Liver (tissue), 9 donors: ENCODE results near the gene LDLRAD3. TPM values are rescaled to one million over a fixed set of nuclear protein-coding genes. Genes with fewer than 3 reads are reported as not detected.

Experiments used
- DNase-seq: peaks from one replicate; pipeline ENCODE4 v3.0.0-alpha.2; 2017; ENCODE audit warnings: low spot score
- H3K27ac ChIP-seq, 2 donors: one replicate each; pipeline ENCODE4 v1.7.0; 2013; ENCODE audit warnings: inconsistent platforms in 2 of 2, low read length in 2 of 2, control low read depth in 1 of 2, low read depth in 1 of 2, mild to moderate bottlenecking in 1 of 2
- H3K27me3 ChIP-seq, 4 donors: one replicate each; pipeline versions ENCODE4 v1.6.1 to v1.7.0; 2013; ENCODE audit warnings: low read length in 3 of 4, inconsistent platforms in 1 of 4, mild to moderate bottlenecking in 1 of 4, moderate library complexity in 1 of 4; ENCODE audit not compliant: control insufficient read depth in 4 of 4, insufficient read depth in 4 of 4
- H3K36me3 ChIP-seq, 4 donors: one replicate each; pipeline versions ENCODE4 v1.6.1 to v1.7.0; 2013; ENCODE audit warnings: low read length in 3 of 4, mild to moderate bottlenecking in 3 of 4, low read depth in 1 of 4, moderate library complexity in 1 of 4; ENCODE audit not compliant: control insufficient read depth in 4 of 4, insufficient read depth in 3 of 4
- H3K4me1 ChIP-seq, 4 donors: one replicate each; pipeline versions ENCODE4 v1.6.1 to v1.7.0; 2013; ENCODE audit warnings: low read length in 3 of 4, mild to moderate bottlenecking in 3 of 4, moderate library complexity in 1 of 4; ENCODE audit not compliant: control insufficient read depth in 4 of 4, insufficient read depth in 4 of 4
- H3K4me3 ChIP-seq, 3 donors: one replicate each; pipeline versions ENCODE4 v1.6.1 to v1.7.0; 2013; ENCODE audit warnings: low read length in 3 of 3, control low read depth in 1 of 3, low read depth in 1 of 3, mild to moderate bottlenecking in 1 of 3
- H3K9ac ChIP-seq, 2 donors: one replicate each; pipeline ENCODE4 v1.7.0; 2013; ENCODE audit warnings: low read length in 2 of 2, mild to moderate bottlenecking in 2 of 2, moderate library complexity in 2 of 2, control low read depth in 1 of 2, low read depth in 1 of 2
- H3K9me3 ChIP-seq, 4 donors: one replicate each; pipeline versions ENCODE4 v1.6.1 to v1.7.0; 2013; ENCODE audit warnings: low read length in 3 of 4; ENCODE audit not compliant: control insufficient read depth in 4 of 4
- EGR1 ChIP-seq, 2 donors: IDR thresholded peaks; 2 replicates each; pipeline ENCODE4 v1.6.1; 2016 to 2018; ENCODE audit warnings: antibody characterized with exemption in 2 of 2, low read depth in 2 of 2
- FOXA1 ChIP-seq: IDR thresholded peaks from 2 replicates; pipeline ENCODE4 v1.6.1; 2016; ENCODE audit warnings: antibody characterized with exemption
- FOXA2 ChIP-seq: IDR thresholded peaks from 2 replicates; pipeline ENCODE4 v1.6.1; 2016; ENCODE audit warnings: antibody characterized with exemption
- GABPA ChIP-seq, 2 donors: IDR thresholded peaks in 1 of 2; conservative IDR thresholded peaks in 1 of 2; 2 replicates each; pipeline ENCODE4 v1.6.1; 2016; ENCODE audit warnings: antibody characterized with exemption in 2 of 2, mild to moderate bottlenecking in 1 of 2, moderate library complexity in 1 of 2
- HNF4A ChIP-seq, 2 donors: conservative IDR thresholded peaks; 2 replicates each; pipeline ENCODE4 v1.6.1; 2016; ENCODE audit warnings: antibody characterized with exemption in 2 of 2, mild to moderate bottlenecking in 2 of 2
- HNF4G ChIP-seq: IDR thresholded peaks from 2 replicates; pipeline ENCODE4 v1.6.1; 2016; ENCODE audit warnings: antibody characterized with exemption
- JUND ChIP-seq, 2 donors: IDR thresholded peaks; 2 replicates each; pipeline ENCODE4 v1.6.1; 2016; ENCODE audit warnings: antibody characterized with exemption in 2 of 2
- RAD21 ChIP-seq, 2 donors: IDR thresholded peaks; 2 replicates each; pipeline ENCODE4 v1.6.1; 2016; ENCODE audit warnings: antibody characterized with exemption in 2 of 2, mild to moderate bottlenecking in 2 of 2
- RXRA ChIP-seq, 2 donors: IDR thresholded peaks; 2 replicates each; pipeline ENCODE4 v1.6.1; 2017 to 2018; ENCODE audit warnings: antibody characterized with exemption in 2 of 2, mild to moderate bottlenecking in 1 of 2
- SP1 ChIP-seq: IDR thresholded peaks from 2 replicates; pipeline ENCODE4 v1.6.1; 2018; ENCODE audit warnings: antibody characterized with exemption, mild to moderate bottlenecking
- TAF1 ChIP-seq: conservative IDR thresholded peaks from 2 replicates; pipeline ENCODE4 v1.6.1; 2016; ENCODE audit warnings: antibody characterized with exemption, mild to moderate bottlenecking
- YY1 ChIP-seq: IDR thresholded peaks from 2 replicates; pipeline ENCODE4 v1.6.1; 2016; ENCODE audit warnings: antibody characterized with exemption, mild to moderate bottlenecking
- WGBS: extraction: QIAGEN DNeasy Blood & Tissue Kit; methylation state at CpG from one replicate; pipeline ENCODE4 v1.1.7; 2013; 5-methylcytosine and 5-hydroxymethylcytosine counted together
- polyA plus RNA-seq, 2 donors: library from polyadenylated mRNA; stranded (reverse) in 1 of 2; unstranded in 1 of 2; fragments of 200-250 nt in 1 of 2; fragments of >200 nt in 1 of 2; fragmentation: Nextera tagmentation in 1 of 2; extraction: Ambion mirVana in 1 of 2; gene quantifications; one replicate each; pipeline versions ENCODE4 v1.2.1 to v1.2.3, GENCODE V29; 2013 to 2015
- total RNA-seq, 2 donors: library from RNA; depleted of rRNA; stranded (reverse); fragments of >200 nt; gene quantifications; one replicate each; pipeline ENCODE4 v1.2.3, GENCODE V29; 2014
- TF ChIP-seq, protein P1 (sequence below): IDR thresholded peaks from 2 replicates; pipeline ENCODE4 v1.6.1; 2016; ENCODE audit warnings: antibody characterized with exemption
- TF ChIP-seq, protein P2 (sequence below): IDR thresholded peaks from 2 replicates; pipeline ENCODE4 v1.6.1; 2016; ENCODE audit warnings: antibody characterized with exemption
- TF ChIP-seq, protein P3 (sequence below): IDR thresholded peaks from 2 replicates; pipeline ENCODE4 v1.6.1; 2016; ENCODE audit warnings: antibody characterized with exemption
- TF ChIP-seq, protein P4 (sequence below): IDR thresholded peaks from 2 replicates; pipeline ENCODE4 v1.6.1; 2016; ENCODE audit warnings: antibody characterized with exemption, mild to moderate bottlenecking
- donor health status: healthy.
- donor health status: healthy.
- donor health status: healthy.
- donor health status: healthy.
- donor health status: healthy.

LDLRAD3 gene
- total and polyA plus RNA-seq, 4 donors = 0.75 to 1.3 (median 0.93) TPM

DNA sequence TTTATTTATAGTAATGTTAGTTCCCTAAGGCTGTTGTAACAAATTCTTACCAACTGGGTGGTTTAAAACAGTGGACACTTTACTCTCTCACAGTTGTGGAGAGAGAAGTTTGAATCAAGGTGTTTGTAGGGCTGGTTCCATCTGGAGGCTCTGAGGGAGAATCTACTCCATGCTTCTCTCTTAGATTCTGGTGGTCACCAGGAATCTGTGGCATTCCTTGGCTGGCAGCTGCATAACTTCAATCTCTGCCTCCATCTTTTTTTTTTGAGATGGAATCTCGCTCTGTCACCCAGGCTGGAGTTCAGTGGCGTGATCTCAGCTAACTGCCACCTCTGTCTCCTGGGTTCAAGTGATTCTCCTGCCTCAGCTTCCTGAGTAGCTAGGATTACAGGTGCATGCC, 46.3 kb downstream of the LDLRAD3 start:
- no peak for DNase-seq
- no peak overlapping the region for H3K27ac ChIP-seq
- H3K9ac ChIP-seq = no peak overlapping the region
- 93% methylated on average over 2 of the region's 2 CpGs for WGBS
- H3K4me3 ChIP-seq = no peak overlapping the region
- H3K36me3 ChIP-seq = no peaks in the 10 kb centered on the region
- H3K4me1 ChIP-seq = no peaks in the 10 kb centered on the region
- H3K9me3 ChIP-seq = no peaks in the 10 kb centered on the region
- no peaks in the 10 kb centered on the region for H3K27me3 ChIP-seq
- TF ChIP-seq YY1 (no peak), GABPA (IDR thresholded peaks at IDR 0.05 in 1 of 2, conservative IDR thresholded peaks at IDR 0.05 in 1 of 2) (no peak), HNF4G (no peak), FOXA2 (no peak), FOXA1 (no peak), EGR1 (IDR thresholded peaks at IDR 0.05; ENCODE audit: low read depth in 2 of 2) (no peak), TAF1 (no peak), JUND (IDR thresholded peaks at IDR 0.05) (no peak), HNF4A (conservative IDR thresholded peaks at IDR 0.05) (no peak), RAD21 (IDR thresholded peaks at IDR 0.05) (no peak)
- TF ChIP-seq, protein P1, sequence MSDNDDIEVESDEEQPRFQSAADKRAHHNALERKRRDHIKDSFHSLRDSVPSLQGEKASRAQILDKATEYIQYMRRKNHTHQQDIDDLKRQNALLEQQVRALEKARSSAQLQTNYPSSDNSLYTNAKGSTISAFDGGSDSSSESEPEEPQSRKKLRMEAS = no peak
- TF ChIP-seq, protein P2, sequence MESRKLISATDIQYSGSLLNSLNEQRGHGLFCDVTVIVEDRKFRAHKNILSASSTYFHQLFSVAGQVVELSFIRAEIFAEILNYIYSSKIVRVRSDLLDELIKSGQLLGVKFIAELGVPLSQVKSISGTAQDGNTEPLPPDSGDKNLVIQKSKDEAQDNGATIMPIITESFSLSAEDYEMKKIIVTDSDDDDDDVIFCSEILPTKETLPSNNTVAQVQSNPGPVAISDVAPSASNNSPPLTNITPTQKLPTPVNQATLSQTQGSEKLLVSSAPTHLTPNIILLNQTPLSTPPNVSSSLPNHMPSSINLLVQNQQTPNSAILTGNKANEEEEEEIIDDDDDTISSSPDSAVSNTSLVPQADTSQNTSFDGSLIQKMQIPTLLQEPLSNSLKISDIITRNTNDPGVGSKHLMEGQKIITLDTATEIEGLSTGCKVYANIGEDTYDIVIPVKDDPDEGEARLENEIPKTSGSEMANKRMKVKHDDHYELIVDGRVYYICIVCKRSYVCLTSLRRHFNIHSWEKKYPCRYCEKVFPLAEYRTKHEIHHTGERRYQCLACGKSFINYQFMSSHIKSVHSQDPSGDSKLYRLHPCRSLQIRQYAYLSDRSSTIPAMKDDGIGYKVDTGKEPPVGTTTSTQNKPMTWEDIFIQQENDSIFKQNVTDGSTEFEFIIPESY = no peak
- TF ChIP-seq, protein P3, sequence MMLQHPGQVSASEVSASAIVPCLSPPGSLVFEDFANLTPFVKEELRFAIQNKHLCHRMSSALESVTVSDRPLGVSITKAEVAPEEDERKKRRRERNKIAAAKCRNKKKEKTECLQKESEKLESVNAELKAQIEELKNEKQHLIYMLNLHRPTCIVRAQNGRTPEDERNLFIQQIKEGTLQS = no peak

DNA sequence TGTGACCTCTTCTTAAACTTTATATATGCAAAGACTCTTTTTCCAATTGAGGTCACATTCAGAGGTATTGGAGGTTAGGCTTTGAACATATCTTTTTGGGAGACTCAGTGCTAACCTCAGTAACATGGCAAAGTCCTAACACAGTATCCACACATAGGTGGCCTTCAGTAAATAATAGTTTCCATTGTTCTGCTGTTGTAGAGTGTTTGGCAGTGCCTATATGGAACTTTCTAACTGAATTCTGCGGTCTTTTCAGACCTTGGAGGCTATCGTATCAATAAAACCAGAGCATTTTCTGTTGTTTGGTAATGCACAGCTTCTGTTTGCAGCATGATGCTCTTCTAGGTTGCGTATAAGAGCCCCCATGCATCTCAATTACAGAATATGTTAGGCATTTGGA, 47.0 kb downstream of the LDLRAD3 start:
- H3K4me3 ChIP-seq = no peak overlapping the region
- H3K9me3 ChIP-seq = no peaks in the 10 kb centered on the region
- WGBS = 93% methylated on average over 3 of the region's 3 CpGs
- TF ChIP-seq RAD21 (IDR thresholded peaks at IDR 0.05) = no peak
- TF ChIP-seq, protein P2 = no peak
- TF ChIP-seq RXRA (IDR thresholded peaks at IDR 0.05) = no peak
- TF ChIP-seq FOXA2 = no peak
- TF ChIP-seq, protein P1 = no peak
- TF ChIP-seq JUND (IDR thresholded peaks at IDR 0.05) = no peak
- no peak for TF ChIP-seq TAF1
- no peak for TF ChIP-seq SP1
- no peak for TF ChIP-seq EGR1 (IDR thresholded peaks at IDR 0.05; ENCODE audit: low read depth in 2 of 2)
- TF ChIP-seq, protein P4, sequence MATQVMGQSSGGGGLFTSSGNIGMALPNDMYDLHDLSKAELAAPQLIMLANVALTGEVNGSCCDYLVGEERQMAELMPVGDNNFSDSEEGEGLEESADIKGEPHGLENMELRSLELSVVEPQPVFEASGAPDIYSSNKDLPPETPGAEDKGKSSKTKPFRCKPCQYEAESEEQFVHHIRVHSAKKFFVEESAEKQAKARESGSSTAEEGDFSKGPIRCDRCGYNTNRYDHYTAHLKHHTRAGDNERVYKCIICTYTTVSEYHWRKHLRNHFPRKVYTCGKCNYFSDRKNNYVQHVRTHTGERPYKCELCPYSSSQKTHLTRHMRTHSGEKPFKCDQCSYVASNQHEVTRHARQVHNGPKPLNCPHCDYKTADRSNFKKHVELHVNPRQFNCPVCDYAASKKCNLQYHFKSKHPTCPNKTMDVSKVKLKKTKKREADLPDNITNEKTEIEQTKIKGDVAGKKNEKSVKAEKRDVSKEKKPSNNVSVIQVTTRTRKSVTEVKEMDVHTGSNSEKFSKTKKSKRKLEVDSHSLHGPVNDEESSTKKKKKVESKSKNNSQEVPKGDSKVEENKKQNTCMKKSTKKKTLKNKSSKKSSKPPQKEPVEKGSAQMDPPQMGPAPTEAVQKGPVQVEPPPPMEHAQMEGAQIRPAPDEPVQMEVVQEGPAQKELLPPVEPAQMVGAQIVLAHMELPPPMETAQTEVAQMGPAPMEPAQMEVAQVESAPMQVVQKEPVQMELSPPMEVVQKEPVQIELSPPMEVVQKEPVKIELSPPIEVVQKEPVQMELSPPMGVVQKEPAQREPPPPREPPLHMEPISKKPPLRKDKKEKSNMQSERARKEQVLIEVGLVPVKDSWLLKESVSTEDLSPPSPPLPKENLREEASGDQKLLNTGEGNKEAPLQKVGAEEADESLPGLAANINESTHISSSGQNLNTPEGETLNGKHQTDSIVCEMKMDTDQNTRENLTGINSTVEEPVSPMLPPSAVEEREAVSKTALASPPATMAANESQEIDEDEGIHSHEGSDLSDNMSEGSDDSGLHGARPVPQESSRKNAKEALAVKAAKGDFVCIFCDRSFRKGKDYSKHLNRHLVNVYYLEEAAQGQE = no peak
- H3K36me3 ChIP-seq = no peaks in the 10 kb centered on the region
- H3K27ac ChIP-seq = no peak overlapping the region
- H3K4me1 ChIP-seq = no peaks in the 10 kb centered on the region
- no peak for DNase-seq
- no peaks in the 10 kb centered on the region for H3K27me3 ChIP-seq
- no peak overlapping the region for H3K9ac ChIP-seq
